K562 (cell line): ENCODE results near the gene SPATA33. TPM values are rescaled to one million over a fixed set of nuclear protein-coding genes. Genes with fewer than 3 reads are reported as not detected.

ENCODE experiments used
- ATAC-seq: fragments of 200-7000 bp; cut with Tn5 transposase; 3 replicates; pipeline ENCODE4 v1.9.1; 2020; ENCODE audit warnings: moderate library complexity
- BruUV-seq: library from RNA; stranded (reverse); fragments of 400-500 nt; replicated peaks from 2 replicates; lab custom pipeline; 2021; lab: Mats Ljungman, UMichigan
- CTCF ChIA-PET: fragments of 300-600 bp; formaldehyde crosslinking; extraction: SDS; loops from one replicate; lab custom pipeline; 2021; ENCODE audit warnings: low intra/inter-chr PET ratio; lab: Yijun Ruan, JAX
- POLR2A ChIA-PET: fragments of 300-600, 350-650 bp; sonication (Branson Sonifier 250); formaldehyde crosslinking; extraction: SDS; loops from one replicate; lab custom pipeline; 2021; ENCODE audit warnings: antibody characterized with exemption, inconsistent platforms; lab: Yijun Ruan, JAX
- DNase-seq, 4 experiments: peaks; one replicate each; pipeline versions ENCODE4 v3.0.0 to v3.0.0-alpha.2; 2011 to 2018; ENCODE audit warnings: low spot score in 3 of 4, mixed read lengths in 3 of 4; ENCODE audit errors: extremely low read depth in 1 of 4
- FAIRE-seq: peaks from 2 replicates; lab custom pipeline; 2011; peaks lifted over from hg19 to GRCh38; lab: Jason Lieb, UNC
- H2AFZ ChIP-seq: 2 replicates; pipeline ENCODE4 v1.6.0; 2011; ENCODE audit warnings: low read depth, low read length, control low read depth, inconsistent platforms
- H3K27ac ChIP-seq: fragments of 200-600 bp; 3 replicates; pipeline ENCODE4 v1.8.0; 2011; ENCODE audit warnings: low read depth, mild to moderate bottlenecking, control low read depth, inconsistent platforms, low read length, moderate library complexity, mixed read lengths; ENCODE audit errors: extremely low read depth
- H3K27me3 ChIP-seq, 2 experiments: fragments of 300-600 bp in 1 of 2; 2 replicates in 1 of 2; 3 replicates in 1 of 2; pipeline versions ENCODE4 v1.6.0 to v1.8.0; 2011; ENCODE audit warnings: inconsistent platforms in 2 of 2, low read length in 2 of 2, mild to moderate bottlenecking in 1 of 2, mixed read lengths in 1 of 2, moderate library complexity in 1 of 2; ENCODE audit not compliant: control insufficient read depth in 2 of 2, insufficient read depth in 2 of 2
- H3K36me3 ChIP-seq: fragments of 300-600 bp; 3 replicates; pipeline ENCODE4 v1.8.0; 2011; ENCODE audit warnings: mild to moderate bottlenecking, low read length, inconsistent platforms; ENCODE audit not compliant: control insufficient read depth, insufficient read depth
- H3K4me1 ChIP-seq, 2 experiments: fragments of 200-600 bp in 1 of 2; replicated peaks in 1 of 2; 2 replicates in 1 of 2; 3 replicates in 1 of 2; pipeline versions ENCODE4 v1.5.1 to v1.8.0; 2011; ENCODE audit warnings: inconsistent platforms in 2 of 2, low read length in 2 of 2, mild to moderate bottlenecking in 1 of 2, mixed read lengths in 1 of 2, moderate library complexity in 1 of 2; ENCODE audit not compliant: control insufficient read depth in 2 of 2, insufficient read depth in 2 of 2
- H3K4me2 ChIP-seq: 2 replicates; pipeline ENCODE4 v1.6.1; 2011; ENCODE audit warnings: low read length, control low read depth, inconsistent platforms, mixed read lengths; ENCODE audit not compliant: insufficient read depth
- H3K4me3 ChIP-seq: fragments of 200-600 bp; sonication (generic), shearing (Covaris generic); 2 replicates; pipeline ENCODE4 v1.5.1; 2016; ENCODE audit warnings: control low read depth, inconsistent platforms
- H3K79me2 ChIP-seq: fragments of 200-600 bp; 3 replicates; pipeline ENCODE4 v1.8.0; 2011; ENCODE audit warnings: low read length, inconsistent platforms; ENCODE audit not compliant: control insufficient read depth, insufficient read depth
- H3K9ac ChIP-seq, 2 experiments: 2 replicates each; pipeline versions ENCODE4 v1.6.0 to v1.6.1; 2011; ENCODE audit warnings: low read depth in 2 of 2, low read length in 2 of 2, control low read depth in 1 of 2, inconsistent platforms in 1 of 2, mild to moderate bottlenecking in 1 of 2, mixed read lengths in 1 of 2; ENCODE audit not compliant: insufficient read depth in 1 of 2
- H3K9me1 ChIP-seq: one replicate; pipeline ENCODE4 v1.6.0; 2011; ENCODE audit warnings: inconsistent platforms, mild to moderate bottlenecking, low read length, moderate library complexity; ENCODE audit not compliant: control insufficient read depth, insufficient read depth
- H3K9me3 ChIP-seq: replicated peaks from 2 replicates; pipeline ENCODE4 v1.5.1; 2011; ENCODE audit warnings: low read depth, low read length, inconsistent platforms; ENCODE audit not compliant: control insufficient read depth, insufficient read depth
- H4K20me1 ChIP-seq: replicated peaks from 2 replicates; pipeline ENCODE4 v1.6.1; 2011; ENCODE audit warnings: low read length, inconsistent platforms, mixed read lengths; ENCODE audit not compliant: control insufficient read depth, insufficient read depth
- CBX5 ChIP-seq: IDR thresholded peaks from 2 replicates; pipeline ENCODE4 v1.6.1; 2014; ENCODE audit warnings: low read depth, borderline replicate concordance
- HNRNPL ChIP-seq: fragments of 200-400 bp; formaldehyde crosslinking; IDR thresholded peaks from 2 replicates; pipeline ENCODE4 v1.6.1; 2017; ENCODE audit warnings: low read depth, mild to moderate bottlenecking, low read length
- YY1 ChIP-seq, 3 experiments: IDR thresholded peaks; 2 replicates each; pipeline ENCODE4 v1.6.1; 2011; ENCODE audit warnings: low read length in 2 of 3, mild to moderate bottlenecking in 2 of 3, moderate library complexity in 2 of 3, borderline replicate concordance in 1 of 3, control low read depth in 1 of 3, low read depth in 1 of 3; ENCODE audit not compliant: insufficient read depth in 3 of 3, insufficient replicate concordance in 2 of 3, control insufficient read depth in 1 of 3, insufficient read length in 1 of 3; ENCODE audit errors: extremely low read depth in 1 of 3
- ZBTB33 ChIP-seq: sonication (generic); formaldehyde crosslinking; IDR thresholded peaks from 2 replicates; pipeline ENCODE4 v1.8.1; 2023; ENCODE audit warnings: mild to moderate bottlenecking, missing genetic modification reagents
- WGBS: fragments of 100-300 bp; shearing (Covaris generic); methylation state at CpG from one replicate; pipeline ENCODE4 v1.1.6; 2016; ENCODE audit warnings: low coverage, mixed read lengths; ENCODE audit not compliant: insufficient coverage; ENCODE audit errors: missing lambda C conversion rate; 5-methylcytosine and 5-hydroxymethylcytosine counted together
- in situ Hi-C: fragments of 300-500 bp; cut with MboI; formaldehyde crosslinking; loops from 4 replicates; pipeline ENCODE4 v1.15.0; 2018; ENCODE audit warnings: inconsistent platforms, mixed read lengths
- intact Hi-C: fragments of 100-400 bp; cut with micrococcal nuclease; formaldehyde crosslinking; loops from 2 replicates; pipeline ENCODE4 v1.14.2; 2022
- polyA plus RNA-seq, 8 experiments: library from polyadenylated mRNA; depleted of rRNA in 4 of 8; stranded (reverse) in 5 of 8; unstranded in 3 of 8; fragments of >200 nt; fragmentation: Nextera tagmentation in 2 of 8; fragmentation: Illumina TruSeq in 1 of 8; extraction: Ambion mirVana in 2 of 8; extraction: Trizol in 1 of 8; gene quantifications; 2 replicates each; pipeline versions ENCODE4 v1.2.1 to v1.2.3, GENCODE V29; 2011 to 2014; ENCODE audit warnings: inconsistent platforms in 1 of 8, missing spikeins in 1 of 8
- total RNA-seq, 7 experiments: library from RNA; depleted of rRNA in 6 of 7; stranded (reverse); fragments of >200 nt in 6 of 7; fragmentation: Illumina TruSeq in 2 of 7; extraction: Trizol in 2 of 7; gene quantifications; 2 replicates each; pipeline versions ENCODE4 v1.2.1 to v1.2.3, GENCODE V29; 2011 to 2021; ENCODE audit warnings: low replicate concordance in 1 of 7

SPATA33 gene
- total and polyA plus RNA-seq, 9 of the 15 experiments (the other 6 are each of a cell fraction or from before 2014, with no cell fraction given): 4.0 to 20.0 (median 11.8) TPM

DNA sequence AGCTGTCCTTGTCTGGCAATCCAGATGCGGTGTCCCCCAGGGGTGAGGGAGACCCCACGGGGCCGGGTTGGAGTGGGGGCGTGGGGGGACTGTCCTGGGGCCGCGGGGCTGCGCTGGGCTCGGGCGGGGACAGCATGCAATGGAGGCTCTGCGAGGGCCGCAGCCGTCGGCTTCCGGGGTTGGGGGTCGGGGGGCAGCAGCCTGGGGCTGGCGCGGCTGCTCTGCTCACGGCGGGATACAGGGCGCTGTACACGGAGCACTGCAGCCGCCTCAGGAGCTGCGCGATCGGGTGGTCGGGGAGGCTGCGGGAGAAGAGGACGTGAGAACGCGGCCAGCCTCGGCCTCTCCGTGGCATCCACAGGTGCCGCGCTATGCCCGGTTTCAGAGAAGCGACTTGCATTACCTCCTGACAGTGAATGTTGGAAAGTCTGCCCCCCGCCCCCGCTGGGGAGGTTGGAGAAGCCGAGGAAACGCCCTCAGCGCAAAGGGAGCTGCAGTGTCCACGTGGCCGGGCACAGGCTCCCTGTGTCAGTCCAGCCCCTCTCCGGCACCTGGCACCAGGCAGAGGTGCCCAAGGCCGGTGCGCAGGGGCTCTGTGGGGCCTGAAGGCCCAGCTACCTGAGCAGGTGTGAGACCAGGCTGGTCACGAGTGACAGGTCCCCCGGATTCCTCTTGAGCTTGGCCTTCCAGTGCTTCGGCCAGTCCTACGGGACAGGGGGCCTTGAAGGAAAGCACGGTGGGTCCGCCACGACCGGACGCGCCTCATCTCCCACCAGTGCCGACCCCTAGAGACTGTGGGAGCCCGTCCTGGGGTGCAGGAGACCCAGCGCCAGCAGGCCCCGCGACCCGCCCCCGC, 53.3 kb downstream of the SPATA33 start:
- Histone ChIP-seq H3K79me2 (peaks cover 30% of the 10 kb centered on the region), H3K27me3 (no peaks in the 10 kb centered on the region), H3K4me2 (no peak overlapping the region), H3K4me1 (peaks cover 18 to 82% of the 10 kb centered on the region in 2 experiments; a peak in 4 of 5 replicates), H3K9me1 (no peaks in the 10 kb centered on the region), H3K36me3 (peaks cover 27% of the 10 kb centered on the region), H3K9me3 (0 out of 2 replicates have a peak, but pooled peaks cover 2% of the 10 kb centered on the region), H3K27ac (no peak overlapping the region), H3K4me3 (no peak overlapping the region), H2AFZ (no peak overlapping the region), H4K20me1 (no peaks in the 10 kb centered on the region), H3K9ac (peak overlapping the region in 1 of 2 experiments; percentile 88; a peak in 3 of 4 replicates)
- TF ChIP-seq ZBTB33 (CRISPR knock-in tag): peak; percentile 66
- TF ChIP-seq YY1 (IDR thresholded peaks at IDR 0.05; ENCODE audit: borderline replicate concordance in 1 of 3, control insufficient read depth in 1 of 3, extremely low read depth in 1 of 3, insufficient read depth in 3 of 3, insufficient read length in 1 of 3, insufficient replicate concordance in 2 of 3, low read depth in 1 of 3, low read length in 2 of 3): no peak
- TF ChIP-seq CBX5: no peak
- TF ChIP-seq HNRNPL: 0 out of 2 replicates have a peak, but pooled peaks have one; percentile 25
- ATAC-seq (no peak), FAIRE-seq (no peak), DNase-seq (no peak)
- intact Hi-C loops (no loop called here), in situ Hi-C loops (no loop called here)
- CTCF ChIA-PET: no interaction called here
- no TSS peak for BruUV-seq
- POLR2A ChIA-PET: interaction anchor here (1.1 to 2.4 kb wide), 3 partner anchors 8 to 21 kb away, joined by 3 to 12 read pairs (median 6); no protein-coding TSS in a partner anchor
- 76% methylated on average over 33 of the region's 63 CpGs for WGBS
